Dermis blood vessel endothelial cell (primary cell): ENCODE data around the gene HS3ST5. TPM values are rescaled to one million over a fixed set of nuclear protein-coding genes. Genes with fewer than 3 reads are reported as not detected.
"Not testable (repeated sequence)": the region's sequence is repeated elsewhere in the genome, so short reads cannot be mapped to it uniquely, and the experiment has no call there.

Experiments used
- DNase-seq: peaks from one replicate; pipeline ENCODE4 v3.0.0; 2010
- total RNA-seq: library from RNA; depleted of rRNA; stranded (reverse); fragments of >200 nt; gene quantifications from 2 replicates; pipeline ENCODE4 v1.2.3, GENCODE V29; 2014

HS3ST5 gene
- total RNA-seq, 1 donor from 2014 or later = not detected

- DNase-seq = no peak
Observed at GRCh38 chr6:114084327-114084890, 258.4 kb downstream of the HS3ST5 start.

- no peak for DNase-seq
Observed at GRCh38 chr6:114083251-114083650, 259.6 kb downstream of the HS3ST5 start.

DNA sequence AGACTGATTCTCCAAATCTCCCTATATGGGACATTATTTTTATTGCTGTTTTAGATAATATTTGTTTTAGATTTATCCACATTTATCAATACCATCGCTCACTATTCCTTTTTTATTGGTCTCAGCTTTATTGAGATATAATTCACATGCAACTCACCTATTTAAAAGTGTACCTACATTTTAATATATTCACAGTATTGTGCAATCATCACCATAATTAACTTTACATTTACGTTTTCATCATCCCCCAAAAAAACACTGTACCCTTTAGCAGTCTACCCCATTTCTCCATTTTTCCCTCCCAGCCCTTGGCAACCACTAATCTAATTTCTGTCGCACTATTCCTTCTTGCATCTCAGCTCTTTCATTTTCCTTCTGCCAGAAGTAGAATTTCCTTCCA, 261.1 kb downstream of the HS3ST5 start:
- no peak for DNase-seq

DNA sequence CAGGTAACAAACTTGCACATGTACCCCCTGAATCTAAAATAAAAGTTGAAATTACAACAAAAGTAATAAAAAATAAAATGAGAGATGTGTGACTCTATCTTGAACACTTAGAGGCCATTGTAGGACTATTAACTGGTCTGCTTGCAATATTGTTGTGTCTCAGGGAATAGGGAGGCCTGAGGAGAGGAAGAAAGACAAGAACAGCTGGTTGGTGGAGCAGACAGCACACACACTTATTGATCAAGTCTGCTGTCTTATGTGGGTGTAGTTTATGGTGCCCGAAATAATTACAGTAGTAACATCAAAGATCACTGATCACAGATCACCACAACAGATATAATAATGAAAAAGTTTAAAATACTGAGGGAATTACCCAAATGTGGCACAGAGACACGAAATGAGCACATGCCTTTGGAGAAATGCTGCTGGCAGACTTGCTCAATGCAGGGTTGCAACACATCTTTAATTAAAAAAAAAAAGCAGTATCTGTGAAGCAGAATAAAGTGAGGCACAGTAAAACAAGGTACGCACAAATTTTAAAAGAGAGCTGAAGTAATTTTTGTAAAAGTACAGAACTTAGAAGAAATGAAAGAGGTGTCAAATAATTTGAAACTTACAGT, 261.8 kb downstream of the HS3ST5 start:
- no peak for DNase-seq

DNA sequence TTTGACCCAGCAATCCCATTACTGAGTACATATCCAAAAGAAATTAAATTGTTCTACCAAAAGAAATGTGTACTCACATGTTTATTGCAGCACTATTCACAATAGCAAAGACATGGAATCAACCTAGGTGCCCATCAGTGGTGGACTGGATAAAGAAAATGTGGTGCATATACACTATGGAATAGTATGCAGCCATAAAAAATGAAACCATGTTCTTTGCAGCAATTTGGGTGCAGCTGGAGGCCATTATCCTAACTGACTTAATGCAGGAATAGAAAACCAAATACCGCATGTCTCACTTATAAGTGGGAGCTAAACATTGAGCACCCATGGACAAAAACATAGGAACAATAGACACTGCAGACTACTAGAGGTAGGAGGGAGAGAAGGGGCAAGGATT, 262.4 kb downstream of the HS3ST5 start:
- DNase-seq = not testable (repeated sequence)

GRCh38 chr6:114075777-114076176, 267.0 kb downstream of the HS3ST5 start:
- no peak for DNase-seq

DNA sequence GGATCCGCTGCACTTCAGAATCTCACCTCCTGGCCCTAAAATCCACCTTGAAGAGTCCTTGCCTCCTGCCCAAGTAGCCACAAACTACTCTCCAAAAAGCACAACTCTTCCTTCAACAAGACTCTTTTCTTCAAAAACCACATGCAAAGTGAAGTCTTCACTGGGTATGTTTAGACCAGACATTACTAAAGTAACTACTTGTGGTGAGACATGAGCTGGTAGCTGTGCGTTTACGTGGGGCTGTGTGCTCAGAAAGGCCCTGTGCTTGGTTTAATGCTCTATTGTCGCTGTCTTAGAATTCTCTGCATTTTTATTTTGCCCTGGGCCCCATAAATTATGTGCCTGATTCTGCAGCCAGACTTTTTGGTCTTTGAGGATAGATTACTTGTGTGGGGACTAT, 267.5 kb downstream of the HS3ST5 start:
- no peak for DNase-seq

GRCh38 chr6:114068771-114069170, 274.1 kb downstream of the HS3ST5 start:
- no peak for DNase-seq

DNA sequence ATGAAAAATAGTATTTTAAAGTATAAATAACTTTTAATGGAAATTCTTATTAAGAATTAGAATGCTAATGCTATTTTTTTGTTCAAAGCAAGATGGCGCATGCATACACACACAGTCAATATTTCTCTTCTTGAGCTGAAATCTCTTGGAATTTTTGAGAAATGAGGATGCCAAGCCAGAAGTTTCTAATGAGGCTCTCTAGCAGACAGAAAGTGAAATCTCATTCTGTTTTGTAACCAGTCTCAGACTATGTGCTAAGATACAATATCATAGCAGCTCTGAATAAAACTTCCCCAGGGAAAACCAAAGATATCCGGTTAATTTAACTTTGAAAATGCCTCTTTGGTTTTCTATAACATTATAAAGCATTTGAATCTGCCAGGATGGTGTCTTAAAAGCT, 274.7 kb downstream of the HS3ST5 start:
- DNase-seq = no peak

DNA sequence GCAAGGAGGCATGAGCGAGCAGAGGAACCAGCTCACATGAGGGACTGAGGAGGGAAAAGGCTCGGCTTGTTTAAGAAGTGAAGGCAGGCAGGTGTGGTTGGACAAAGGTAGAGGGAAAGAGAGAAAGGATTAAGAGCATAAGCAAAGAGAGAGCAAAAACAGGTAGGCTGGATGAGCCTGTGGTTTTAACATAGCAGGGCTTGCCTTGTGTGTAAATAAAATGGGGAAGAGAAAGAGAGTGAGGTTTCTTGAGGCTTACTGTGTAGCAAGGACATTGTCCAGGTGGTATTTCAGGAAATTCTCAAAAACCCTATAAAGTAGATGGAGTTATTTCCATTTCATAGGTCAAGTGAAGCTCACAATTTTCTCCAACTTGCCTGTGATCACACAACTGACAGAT, 278.0 kb downstream of the HS3ST5 start:
- DNase-seq = no peak

- peak; percentile 9 for DNase-seq
Observed at GRCh38 chr6:114063956-114064355, 278.9 kb downstream of the HS3ST5 start.

GRCh38 chr6:114062199-114062598, 280.6 kb downstream of the HS3ST5 start:
- DNase-seq = no peak

DNA sequence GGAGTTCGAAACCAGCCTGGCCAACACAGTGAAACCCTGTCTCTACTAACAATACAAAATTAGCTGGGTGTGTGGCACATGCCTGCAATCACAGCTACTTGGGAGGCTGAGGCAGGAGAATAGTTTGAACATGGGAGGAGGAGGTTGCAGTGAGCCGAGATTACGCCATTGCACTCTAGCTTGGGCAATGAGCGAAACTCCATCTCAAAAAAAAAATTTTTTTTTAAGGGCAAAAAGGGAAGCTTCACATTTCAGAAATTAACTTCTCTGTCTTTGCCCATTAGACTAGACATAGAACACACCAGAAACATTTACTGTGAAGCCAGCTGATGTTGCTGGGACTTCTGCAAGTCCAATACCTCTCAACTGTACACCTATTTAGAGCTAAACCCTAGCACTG, 281.1 kb downstream of the HS3ST5 start:
- no peak for DNase-seq

DNA sequence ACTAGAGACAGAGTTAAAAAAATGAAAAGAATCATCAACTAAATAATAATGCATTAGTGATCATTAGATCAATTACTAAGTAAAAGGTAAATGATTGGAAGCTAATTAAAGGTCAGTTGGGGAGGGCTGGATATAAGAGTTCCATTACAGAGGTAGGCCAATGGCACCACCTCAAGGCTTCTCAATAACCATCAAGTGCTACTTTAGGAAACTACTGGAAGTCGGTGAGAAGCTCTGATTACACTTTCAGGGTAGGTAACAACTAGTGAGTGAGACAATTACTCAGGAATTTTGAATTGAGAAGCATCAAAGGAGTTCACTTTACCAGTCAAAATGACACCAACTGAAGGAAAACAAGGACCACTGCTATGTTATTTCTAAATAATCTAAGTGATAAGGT, 281.7 kb downstream of the HS3ST5 start:
- peak; percentile 10 for DNase-seq

DNA sequence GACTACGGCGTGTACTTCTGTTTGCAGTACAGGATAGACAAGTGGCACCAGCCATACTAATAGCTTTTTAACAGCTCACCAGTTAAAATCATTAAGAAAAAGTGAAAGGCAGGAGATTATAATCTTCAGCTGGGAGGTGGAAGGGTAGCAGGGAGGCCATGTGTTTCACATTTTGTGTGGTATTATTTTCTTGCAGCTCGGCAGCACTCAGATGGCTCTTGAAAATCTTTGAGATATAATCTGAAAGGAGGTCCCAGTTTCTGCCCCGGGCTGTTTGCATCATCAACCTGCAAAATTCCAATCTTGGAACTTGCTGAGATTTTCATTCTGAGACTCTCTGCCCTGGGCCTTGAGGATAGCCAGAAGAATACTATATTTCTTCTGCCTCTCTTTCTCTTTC, 284.4 kb downstream of the HS3ST5 start:
- DNase-seq = no peak

- no peak for DNase-seq
Observed at GRCh38 chr6:114055763-114056162, 287.1 kb downstream of the HS3ST5 start.

- no peak for DNase-seq
Observed at GRCh38 chr6:114055349-114055748, 287.5 kb downstream of the HS3ST5 start.

DNA sequence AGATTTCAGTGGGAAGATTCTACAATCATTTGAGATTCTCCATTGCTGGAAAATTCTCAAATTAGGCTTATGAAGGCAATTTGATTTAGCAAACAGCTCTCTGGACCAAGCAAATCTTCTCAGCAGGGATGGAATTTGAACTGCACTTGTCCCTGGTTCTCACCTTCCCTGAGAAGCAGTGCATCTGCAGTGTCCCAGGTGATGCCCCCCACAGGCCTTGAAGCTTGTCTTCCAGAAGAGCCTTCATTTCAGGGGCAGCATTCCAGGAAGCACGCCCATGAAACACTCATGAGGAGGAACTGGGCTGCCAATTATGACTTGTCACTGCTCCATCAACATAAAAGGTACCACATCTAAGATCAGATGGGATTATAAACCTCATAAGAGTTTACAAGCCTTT, 289.0 kb downstream of the HS3ST5 start:
- DNase-seq = no peak

GRCh38 chr6:114052141-114052540, 290.7 kb downstream of the HS3ST5 start:
- no peak for DNase-seq

GRCh38 chr6:114051031-114051430, 291.8 kb downstream of the HS3ST5 start:
- no peak for DNase-seq

DNA sequence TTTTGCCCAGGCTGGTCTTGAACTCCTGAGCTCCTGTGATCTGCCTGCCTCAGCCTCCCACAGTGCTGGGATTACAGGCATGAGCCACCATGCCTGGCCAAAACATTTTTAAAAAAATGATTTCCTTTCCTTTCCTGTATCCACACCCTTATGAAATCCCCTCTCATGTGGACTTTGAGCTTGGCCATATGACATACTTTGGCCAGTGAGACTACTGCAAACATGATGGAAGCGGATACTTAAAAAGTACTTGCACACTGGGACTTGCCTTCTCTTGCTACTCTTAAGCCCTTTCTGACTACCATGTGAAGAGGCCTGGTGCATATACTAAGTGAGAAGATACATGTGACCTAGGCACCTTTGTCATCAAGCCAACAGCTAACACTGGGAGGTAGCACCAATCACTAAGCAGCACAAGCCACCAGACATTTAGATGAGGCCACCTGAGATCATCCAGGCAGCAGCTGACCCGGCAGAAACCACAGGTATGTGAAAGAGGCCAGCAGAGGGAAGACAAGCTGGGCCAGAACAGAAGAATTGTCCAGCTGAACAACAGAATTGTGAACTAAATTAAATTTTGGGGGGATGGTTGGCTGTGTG, 293.4 kb downstream of the HS3ST5 start:
- no peak for DNase-seq

GRCh38 chr6:114044566-114044965, 298.3 kb downstream of the HS3ST5 start:
- DNase-seq = not testable (repeated sequence)

DNA sequence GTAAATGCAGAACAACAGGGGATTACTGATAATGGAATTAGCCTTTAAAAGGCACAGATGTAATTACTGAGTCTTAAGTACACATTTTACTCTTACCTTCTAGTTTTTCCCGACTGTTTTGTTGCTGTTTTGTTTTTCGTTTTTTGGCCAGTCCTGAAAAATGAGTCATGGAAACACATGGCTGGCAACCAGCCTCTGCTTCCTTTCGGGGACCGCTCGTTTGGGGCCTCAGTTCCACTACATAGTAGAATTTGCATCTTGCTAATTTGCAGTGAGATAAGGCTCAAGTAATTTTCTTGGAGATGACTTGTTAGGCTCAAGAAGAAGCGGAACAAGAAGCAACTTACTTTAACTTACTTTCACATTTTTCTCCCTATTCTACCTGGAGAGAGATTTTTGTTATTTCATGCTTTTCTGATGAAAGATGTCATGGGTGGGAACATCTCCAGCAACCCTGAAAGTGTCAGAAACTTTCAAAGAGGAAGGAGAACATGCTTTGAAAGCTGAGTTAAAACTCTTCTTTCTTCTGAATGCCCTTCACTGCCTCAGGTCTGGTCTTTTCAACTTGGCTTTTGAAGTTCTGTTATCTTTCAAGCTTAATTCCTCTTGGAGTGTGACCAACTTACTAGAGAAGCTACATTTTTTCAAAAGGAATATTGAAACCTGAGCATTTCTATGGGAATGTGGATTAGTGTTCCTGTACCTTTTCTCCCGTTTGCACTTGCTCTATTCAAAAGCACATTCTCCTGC, 300.4 kb downstream of the HS3ST5 start:
- DNase-seq = peak; percentile 55

DNA sequence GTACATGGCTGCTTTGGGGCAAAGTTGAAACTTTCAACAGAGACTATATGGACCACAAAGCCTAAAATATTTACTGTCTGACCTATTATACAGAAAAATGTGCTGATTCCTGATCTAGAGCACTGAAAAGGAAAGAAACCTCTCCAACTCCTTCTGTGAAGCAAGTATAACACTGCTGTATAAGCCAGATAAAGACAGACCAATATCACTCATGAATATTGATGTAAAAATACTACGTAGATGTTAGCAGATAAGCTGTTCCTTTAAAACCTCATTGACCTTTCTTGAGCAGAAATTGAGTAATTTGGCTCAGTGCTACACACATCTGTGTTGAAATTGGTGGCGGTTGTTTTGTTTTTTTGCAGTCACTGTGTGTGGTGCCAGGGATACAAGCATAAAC, 302.0 kb downstream of the HS3ST5 start:
- DNase-seq = no peak
